Coronary artery (tissue), 2 donors: ENCODE results near the gene CAMTA1.

Experiments used
- DNase-seq: peaks from one replicate; pipeline ENCODE4 v3.0.0-alpha.2; 2017; ENCODE audit warnings: low spot score
- H3K27ac ChIP-seq, 2 donors: fragments of 200-600 bp; sonication (generic); one replicate each; pipeline ENCODE4 v1.5.1; 2016 to 2019
- H3K4me3 ChIP-seq: fragments of 200-600 bp; sonication (generic); 2 replicates; pipeline ENCODE4 v1.5.1; 2016; ENCODE audit warnings: mild to moderate bottlenecking, moderate library complexity
- CTCF ChIP-seq: fragments of 200-600 bp; sonication (generic); IDR thresholded peaks from one replicate; pipeline ENCODE4 v1.5.1; 2019; ENCODE audit warnings: antibody characterized with exemption

Gene CAMTA1

GRCh38 chr1:7754234-7754633, 969.0 kb downstream of the CAMTA1 start:
- DNase-seq = no peak
- no peak for TF ChIP-seq CTCF
- Histone ChIP-seq H3K4me3 (no peak overlapping the region), H3K27ac (no peak overlapping the region)

GRCh38 chr1:7755448-7755847, 970.2 kb downstream of the CAMTA1 start:
- no peak for DNase-seq
- no peak for TF ChIP-seq CTCF
- H3K27ac ChIP-seq = no peak overlapping the region
- H3K4me3 ChIP-seq = no peak overlapping the region

GRCh38 chr1:7760245-7760644, 975.0 kb downstream of the CAMTA1 start:
- no peak for TF ChIP-seq CTCF
- Histone ChIP-seq H3K27ac (no peak overlapping the region), H3K4me3 (no peak overlapping the region)
- DNase-seq = no peak

GRCh38 chr1:7761103-7761502, 975.8 kb downstream of the CAMTA1 start:
- no peak overlapping the region for H3K4me3 ChIP-seq
- no peak overlapping the region for H3K27ac ChIP-seq
- TF ChIP-seq CTCF = no peak
- no peak for DNase-seq

- Histone ChIP-seq H3K4me3 (no peak overlapping the region), H3K27ac (no peak overlapping the region)
- DNase-seq = no peak
- TF ChIP-seq CTCF = no peak
These were observed 981.9 kb downstream of the CAMTA1 start for GRCh38 chr1:7767176-7767575.

- no peak for DNase-seq
- Histone ChIP-seq H3K27ac (no peak overlapping the region), H3K4me3 (no peak overlapping the region)
- TF ChIP-seq CTCF = no peak
These were observed 983.3 kb downstream of the CAMTA1 start for GRCh38 chr1:7768583-7768982.

GRCh38 chr1:7769673-7770412, 984.6 kb downstream of the CAMTA1 start:
- no peak for TF ChIP-seq CTCF
- DNase-seq = no peak
- Histone ChIP-seq H3K4me3 (no peak overlapping the region), H3K27ac (no peak overlapping the region)
